HL-60 (cell line): Measurements from ENCODE around the gene TMED4.
A peak's percentile ranks its signal among the peaks of the same experiment; 100 is the strongest.

Source experiments
- DNase-seq, 2 experiments: peaks; one replicate each; pipeline ENCODE4 v3.0.0-alpha.2; 2010 to 2020; ENCODE audit warnings: low read depth in 1 of 2, low spot score in 1 of 2
- H3K27ac ChIP-seq: fragments of 250-450 bp; sonication (Bioruptor Pico); replicated peaks from 2 replicates; pipeline ENCODE4 v1.5.1; 2020; ENCODE audit warnings: mild to moderate bottlenecking, moderate library complexity
- H3K27me3 ChIP-seq: fragments of 250-450 bp; sonication (Bioruptor Pico); 2 replicates; pipeline ENCODE4 v1.5.1; 2021; ENCODE audit warnings: mild to moderate bottlenecking, moderate library complexity; ENCODE audit not compliant: insufficient read depth, poor library complexity, severe bottlenecking
- H3K4me3 ChIP-seq: replicated peaks from 2 replicates; pipeline ENCODE4 v1.5.1; 2011; ENCODE audit warnings: mild to moderate bottlenecking, control low read depth, low read length; ENCODE audit not compliant: insufficient read depth
- CTCF ChIP-seq: IDR thresholded peaks from one replicate; pipeline ENCODE4 v1.5.1; 2011; ENCODE audit warnings: low read length, control low read depth, inconsistent platforms; ENCODE audit not compliant: insufficient read depth
- GABPA ChIP-seq: IDR thresholded peaks from 2 replicates; pipeline ENCODE4 v1.6.1; 2012; ENCODE audit warnings: low read depth
- POLR2AphosphoS5 ChIP-seq: IDR thresholded peaks from 2 replicates; pipeline ENCODE4 v1.6.1; 2012; ENCODE audit warnings: low read depth
- REST ChIP-seq: IDR thresholded peaks from 2 replicates; pipeline ENCODE4 v1.6.1; 2012; ENCODE audit warnings: low read depth; ENCODE audit not compliant: insufficient replicate concordance
- SPI1 ChIP-seq: IDR thresholded peaks from 2 replicates; pipeline ENCODE4 v1.6.1; 2012; ENCODE audit warnings: low read depth, mild to moderate bottlenecking, borderline replicate concordance

The TMED4 gene

GRCh38 chr7:44587843-44588711 lies 6.0 kb upstream of the TMED4 start:
- Histone ChIP-seq H3K4me3 (no peak overlapping the region), H3K27ac (no peak overlapping the region), H3K27me3 (no peaks in the 10 kb centered on the region)
- DNase-seq: peak in 1 of 2 experiments; percentile 62
- TF ChIP-seq SPI1: no peak
- no peak for TF ChIP-seq POLR2AphosphoS5
- TF ChIP-seq REST: no peak
- no peak for TF ChIP-seq CTCF
- no peak for TF ChIP-seq GABPA

GRCh38 chr7:44583146-44583865 lies 1.3 kb upstream of the TMED4 start:
- H3K27me3 ChIP-seq: no peaks in the 10 kb centered on the region

More at GRCh38 chr7:44583146-44583865, 1.3 kb upstream of the TMED4 start:
- Histone ChIP-seq H3K27ac (peak overlapping the region; percentile 80; the same call in 1 of the 2 replicates), H3K4me3 (no peak overlapping the region; the same call in 1 of the 2 replicates)
- no peak for TF ChIP-seq SPI1
- no peak for TF ChIP-seq CTCF
- TF ChIP-seq POLR2AphosphoS5: no peak
- no peak for TF ChIP-seq REST
- no peak for TF ChIP-seq GABPA
- no peak for DNase-seq
